Stomach smooth muscle (tissue), 2 donors: ENCODE results near the gene GREB1.

Source experiments
- H3K27ac ChIP-seq: one replicate; pipeline ENCODE4 v1.7.0; 2013; ENCODE audit warnings: mild to moderate bottlenecking, low read length, inconsistent platforms
- H3K27me3 ChIP-seq, 2 donors: one replicate each; pipeline ENCODE4 v1.7.0; 2013; ENCODE audit warnings: low read length in 2 of 2; ENCODE audit not compliant: insufficient read depth in 2 of 2, control insufficient read depth in 1 of 2
- H3K36me3 ChIP-seq, 2 donors: one replicate each; pipeline ENCODE4 v1.7.0; 2013; ENCODE audit warnings: low read length in 2 of 2; ENCODE audit not compliant: control insufficient read depth in 2 of 2, insufficient read depth in 2 of 2
- H3K4me1 ChIP-seq: one replicate; pipeline ENCODE4 v1.7.0; 2013; ENCODE audit warnings: low read length; ENCODE audit not compliant: control insufficient read depth, insufficient read depth
- H3K4me3 ChIP-seq, 2 donors: one replicate each; pipeline ENCODE4 v1.7.0; 2013; ENCODE audit warnings: low read length in 2 of 2
- H3K9ac ChIP-seq, 2 donors: one replicate each; pipeline ENCODE4 v1.7.0; 2013; ENCODE audit warnings: low read length in 2 of 2, mild to moderate bottlenecking in 1 of 2
- H3K9me3 ChIP-seq, 2 donors: one replicate each; pipeline ENCODE4 v1.7.0; 2013; ENCODE audit warnings: low read length in 2 of 2; ENCODE audit not compliant: control insufficient read depth in 2 of 2
- donor health status: healthy.
- donor health status: Pancreatic carcinoma.

GREB1 gene

GRCh38 chr2:11583840-11584524, 50.1 kb downstream of the GREB1 start:
- peaks cover 3 to 4% of the 10 kb centered on the region in 2 donors for H3K27me3 ChIP-seq
- no peaks in the 10 kb centered on the region for H3K36me3 ChIP-seq
- no peak overlapping the region for H3K27ac ChIP-seq
- peaks cover 7% of the 10 kb centered on the region for H3K4me1 ChIP-seq
- no peaks in the 10 kb centered on the region for H3K9me3 ChIP-seq
- H3K4me3 ChIP-seq = no peak overlapping the region
- no peak overlapping the region for H3K9ac ChIP-seq

- Histone ChIP-seq H3K4me3 (no peak overlapping the region), H3K4me1 (peaks cover 7% of the 10 kb centered on the region), H3K36me3 (no peaks in the 10 kb centered on the region), H3K9ac (no peak overlapping the region), H3K9me3 (no peaks in the 10 kb centered on the region), H3K27me3 (peaks cover 3 to 4% of the 10 kb centered on the region in 2 donors), H3K27ac (no peak overlapping the region)
These were observed 50.7 kb downstream of the GREB1 start for GRCh38 chr2:11584525-11585056.

GRCh38 chr2:11585071-11585470, 51.2 kb downstream of the GREB1 start:
- Histone ChIP-seq H3K9ac (no peak overlapping the region), H3K4me1 (peaks cover 7% of the 10 kb centered on the region)

GRCh38 chr2:11588228-11589110, 54.6 kb downstream of the GREB1 start:
- H3K9me3 ChIP-seq = no peaks in the 10 kb centered on the region
- no peak overlapping the region for H3K4me3 ChIP-seq
- peaks cover 3 to 4% of the 10 kb centered on the region in 2 donors for H3K27me3 ChIP-seq
- peaks cover 5% of the 10 kb centered on the region for H3K4me1 ChIP-seq
- no peaks in the 10 kb centered on the region for H3K36me3 ChIP-seq
- no peak overlapping the region for H3K27ac ChIP-seq
- no peak overlapping the region for H3K9ac ChIP-seq

More at GRCh38 chr2:11585071-11585470, 51.2 kb downstream of the GREB1 start:
- peaks cover 3 to 4% of the 10 kb centered on the region in 2 donors for H3K27me3 ChIP-seq
- H3K36me3 ChIP-seq = no peaks in the 10 kb centered on the region
- no peak overlapping the region for H3K27ac ChIP-seq
- no peak overlapping the region for H3K4me3 ChIP-seq
- H3K9me3 ChIP-seq = no peaks in the 10 kb centered on the region

GRCh38 chr2:11589316-11589940, 55.6 kb downstream of the GREB1 start:
- Histone ChIP-seq H3K27ac (no peak overlapping the region), H3K4me1 (peaks cover 1% of the 10 kb centered on the region), H3K36me3 (no peaks in the 10 kb centered on the region), H3K27me3 (peaks cover 3 to 4% of the 10 kb centered on the region in 2 donors), H3K9ac (no peak overlapping the region), H3K4me3 (no peak overlapping the region), H3K9me3 (no peaks in the 10 kb centered on the region)

- H3K4me1 ChIP-seq = no peaks in the 10 kb centered on the region
- H3K36me3 ChIP-seq = no peaks in the 10 kb centered on the region
- peaks cover 3 to 4% of the 10 kb centered on the region in 2 donors for H3K27me3 ChIP-seq
- H3K9me3 ChIP-seq = no peaks in the 10 kb centered on the region
- no peak overlapping the region for H3K4me3 ChIP-seq
- no peak overlapping the region for H3K27ac ChIP-seq
- no peak overlapping the region for H3K9ac ChIP-seq
These were observed 56.3 kb downstream of the GREB1 start for GRCh38 chr2:11590193-11590592.

GRCh38 chr2:11591091-11591490, 57.2 kb downstream of the GREB1 start:
- Histone ChIP-seq H3K27me3 (peaks cover 4 to 5% of the 10 kb centered on the region in 2 donors), H3K4me1 (no peaks in the 10 kb centered on the region), H3K4me3 (no peak overlapping the region), H3K36me3 (no peaks in the 10 kb centered on the region), H3K9me3 (no peaks in the 10 kb centered on the region), H3K9ac (no peak overlapping the region), H3K27ac (no peak overlapping the region)

- Histone ChIP-seq H3K9me3 (no peaks in the 10 kb centered on the region), H3K4me3 (no peak overlapping the region), H3K36me3 (no peaks in the 10 kb centered on the region), H3K4me1 (no peaks in the 10 kb centered on the region), H3K27me3 (peaks cover 0 to 5% of the 10 kb centered on the region in 2 donors), H3K27ac (no peak overlapping the region), H3K9ac (no peak overlapping the region)
These were observed 59.1 kb downstream of the GREB1 start for GRCh38 chr2:11592671-11593574.

GRCh38 chr2:11596801-11597200, 63.0 kb downstream of the GREB1 start:
- no peaks in the 10 kb centered on the region for H3K9me3 ChIP-seq
- peaks cover 0 to 2% of the 10 kb centered on the region in 2 donors for H3K36me3 ChIP-seq
- no peak overlapping the region for H3K9ac ChIP-seq

More at GRCh38 chr2:11596801-11597200, 63.0 kb downstream of the GREB1 start:
- H3K27me3 ChIP-seq = peaks cover 0 to 5% of the 10 kb centered on the region in 2 donors
- no peaks in the 10 kb centered on the region for H3K4me1 ChIP-seq
- H3K4me3 ChIP-seq = no peak overlapping the region
- H3K27ac ChIP-seq = no peak overlapping the region
